Chondrocyte (in vitro differentiated cells): ENCODE measurements around the gene ZFHX2. TPM values are rescaled to one million over a fixed set of nuclear protein-coding genes. Genes with fewer than 3 reads are reported as not detected.

Experiments used
- DNase-seq: peaks from one replicate; pipeline ENCODE4 v3.0.0; 2021; ENCODE audit warnings: mixed read lengths, low spot score
- H3K27ac Mint-ChIP-seq: one replicate; pipeline ENCODE4 v1.8.0; 2021; ENCODE audit warnings: mild to moderate bottlenecking, moderate library complexity, mixed read lengths; ENCODE audit not compliant: unreplicated experiment
- H3K27me3 Mint-ChIP-seq: 2 replicates; pipeline ENCODE4 v1.8.0; 2021; ENCODE audit warnings: low read depth, mixed read lengths
- H3K36me3 Mint-ChIP-seq: 2 replicates; pipeline ENCODE4 v1.8.0; 2021; ENCODE audit warnings: low read depth, mixed read lengths
- H3K4me1 Mint-ChIP-seq: 2 replicates; pipeline ENCODE4 v1.8.0; 2021; ENCODE audit warnings: low read depth, mild to moderate bottlenecking, mixed read lengths
- H3K4me3 Mint-ChIP-seq: one replicate; pipeline ENCODE4 v1.8.0; 2021; ENCODE audit warnings: mild to moderate bottlenecking, moderate library complexity, mixed read lengths; ENCODE audit not compliant: unreplicated experiment
- H3K9me3 Mint-ChIP-seq: 2 replicates; pipeline ENCODE4 v1.8.0; 2021; ENCODE audit warnings: low read depth, mixed read lengths
- total RNA-seq: library from RNA; stranded (reverse); gene quantifications from 3 replicates; pipeline ENCODE4 v1.2.1, GENCODE V29; 2021
- TF ChIP-seq, protein P1 (sequence below): fragments of 200-600 bp; sonication (generic); IDR thresholded peaks from 2 replicates; pipeline ENCODE4 v1.5.0; 2021; ENCODE audit warnings: antibody characterized with exemption, mild to moderate bottlenecking, moderate library complexity

Gene ZFHX2
- total RNA-seq, 1 donor from 2014 or later = 11.8 TPM

- no peaks in the 10 kb centered on the region for H3K27me3 Mint-ChIP-seq
- DNase-seq = no peak
- H3K36me3 Mint-ChIP-seq = peaks cover 9% of the 10 kb centered on the region
- H3K27ac Mint-ChIP-seq = no peak overlapping the region
- TF ChIP-seq, protein P1, sequence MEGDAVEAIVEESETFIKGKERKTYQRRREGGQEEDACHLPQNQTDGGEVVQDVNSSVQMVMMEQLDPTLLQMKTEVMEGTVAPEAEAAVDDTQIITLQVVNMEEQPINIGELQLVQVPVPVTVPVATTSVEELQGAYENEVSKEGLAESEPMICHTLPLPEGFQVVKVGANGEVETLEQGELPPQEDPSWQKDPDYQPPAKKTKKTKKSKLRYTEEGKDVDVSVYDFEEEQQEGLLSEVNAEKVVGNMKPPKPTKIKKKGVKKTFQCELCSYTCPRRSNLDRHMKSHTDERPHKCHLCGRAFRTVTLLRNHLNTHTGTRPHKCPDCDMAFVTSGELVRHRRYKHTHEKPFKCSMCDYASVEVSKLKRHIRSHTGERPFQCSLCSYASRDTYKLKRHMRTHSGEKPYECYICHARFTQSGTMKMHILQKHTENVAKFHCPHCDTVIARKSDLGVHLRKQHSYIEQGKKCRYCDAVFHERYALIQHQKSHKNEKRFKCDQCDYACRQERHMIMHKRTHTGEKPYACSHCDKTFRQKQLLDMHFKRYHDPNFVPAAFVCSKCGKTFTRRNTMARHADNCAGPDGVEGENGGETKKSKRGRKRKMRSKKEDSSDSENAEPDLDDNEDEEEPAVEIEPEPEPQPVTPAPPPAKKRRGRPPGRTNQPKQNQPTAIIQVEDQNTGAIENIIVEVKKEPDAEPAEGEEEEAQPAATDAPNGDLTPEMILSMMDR = no peak
- H3K4me1 Mint-ChIP-seq = no peaks in the 10 kb centered on the region
- no peak overlapping the region for H3K4me3 Mint-ChIP-seq
- H3K9me3 Mint-ChIP-seq = no peaks in the 10 kb centered on the region
Observed at GRCh38 chr14:23522643-23523198, 28.8 kb downstream of the ZFHX2 start.

GRCh38 chr14:23521785-23522640 is 29.6 kb downstream of the ZFHX2 start:
- peaks cover 8% of the 10 kb centered on the region for H3K36me3 Mint-ChIP-seq
- TF ChIP-seq, protein P1 = no peak
- DNase-seq = no peak
- no peaks in the 10 kb centered on the region for H3K27me3 Mint-ChIP-seq
- no peaks in the 10 kb centered on the region for H3K9me3 Mint-ChIP-seq
- H3K4me3 Mint-ChIP-seq = no peak overlapping the region
- no peak overlapping the region for H3K27ac Mint-ChIP-seq
- no peaks in the 10 kb centered on the region for H3K4me1 Mint-ChIP-seq

DNA sequence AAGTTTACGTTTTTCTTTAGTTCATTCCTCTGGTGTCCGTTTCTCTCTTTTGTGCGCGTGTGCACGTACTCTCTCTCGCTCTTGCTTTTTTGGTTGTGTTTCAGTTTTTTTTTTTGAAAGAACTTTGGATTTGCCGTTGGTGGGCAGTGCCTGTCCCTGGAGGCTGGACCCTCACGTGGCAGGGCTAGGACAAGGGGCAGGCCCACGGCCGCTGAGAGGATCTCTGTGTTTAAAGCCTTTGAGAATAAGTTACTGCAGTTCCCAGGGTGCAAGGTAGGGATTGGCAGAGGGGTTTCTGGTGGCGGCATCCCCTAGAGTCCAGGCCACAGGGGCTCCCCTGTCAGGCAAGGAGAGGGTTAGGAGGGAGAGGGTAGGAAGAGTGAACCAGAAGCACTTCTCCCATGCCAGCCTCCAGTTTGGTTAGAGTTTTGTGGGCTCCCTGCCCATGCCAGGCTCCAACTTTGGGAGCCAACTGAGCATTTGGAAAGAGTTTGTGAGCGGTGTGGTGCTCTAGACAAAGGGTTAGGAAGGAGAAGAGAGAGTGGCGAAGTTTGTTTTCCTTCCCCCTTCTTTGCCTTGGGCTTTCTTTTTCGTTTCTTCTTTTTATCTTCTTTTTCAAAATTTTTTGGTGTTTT is 30.5 kb downstream of the ZFHX2 start:
- no peak overlapping the region for H3K27ac Mint-ChIP-seq

GRCh38 chr14:23518709-23519108 is 32.9 kb downstream of the ZFHX2 start:
- DNase-seq = no peak
- no peak overlapping the region for H3K4me3 Mint-ChIP-seq
- H3K36me3 Mint-ChIP-seq = peaks cover 6% of the 10 kb centered on the region
- no peaks in the 10 kb centered on the region for H3K4me1 Mint-ChIP-seq
- TF ChIP-seq, protein P1 = no peak
- H3K27me3 Mint-ChIP-seq = no peaks in the 10 kb centered on the region
- H3K9me3 Mint-ChIP-seq = no peaks in the 10 kb centered on the region
- H3K27ac Mint-ChIP-seq = no peak overlapping the region

More for the DNA sequence above, 30.5 kb downstream of the ZFHX2 start:
- H3K9me3 Mint-ChIP-seq = no peaks in the 10 kb centered on the region
- H3K4me3 Mint-ChIP-seq = no peak overlapping the region
- H3K4me1 Mint-ChIP-seq = no peaks in the 10 kb centered on the region
- TF ChIP-seq, protein P1 = no peak
- peaks cover 3% of the 10 kb centered on the region for H3K36me3 Mint-ChIP-seq
- no peak for DNase-seq
- no peaks in the 10 kb centered on the region for H3K27me3 Mint-ChIP-seq

DNA sequence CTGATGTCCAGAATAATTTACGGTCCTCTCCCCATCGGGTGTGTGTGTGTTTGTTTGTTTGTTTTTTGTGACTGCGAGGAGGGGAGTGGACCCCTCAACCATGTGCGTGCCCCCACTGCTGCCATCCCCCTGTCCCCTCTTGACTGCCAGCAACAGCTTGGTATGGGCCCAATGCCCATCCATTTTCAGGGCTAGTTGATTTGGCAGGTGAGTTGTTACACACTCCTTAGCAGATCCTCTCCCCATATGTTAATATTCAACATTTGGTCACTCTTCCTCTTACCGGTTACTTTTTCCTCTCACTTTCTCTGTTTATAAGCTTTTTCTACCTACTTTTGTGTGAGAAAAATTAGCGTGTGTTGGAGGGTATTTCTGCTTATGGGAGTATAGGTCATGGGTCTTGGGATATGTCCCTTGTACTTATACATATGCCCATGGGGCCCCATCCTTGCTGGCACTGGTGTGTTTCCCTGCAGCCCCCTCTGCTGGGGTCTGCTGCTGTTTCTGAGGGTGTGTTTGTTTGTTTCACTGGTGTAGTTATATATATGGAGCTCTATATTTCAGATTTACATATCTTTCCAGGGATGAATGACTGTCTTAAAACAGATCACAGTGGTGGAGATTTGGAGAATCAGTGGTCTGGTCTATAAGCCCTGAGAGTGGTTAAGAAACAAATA is 33.8 kb downstream of the ZFHX2 start:
- Mint-ChIP-seq H3K9me3 (no peaks in the 10 kb centered on the region), H3K27me3 (no peaks in the 10 kb centered on the region), H3K4me1 (no peaks in the 10 kb centered on the region), H3K4me3 (no peak overlapping the region), H3K27ac (no peak overlapping the region), H3K36me3 (peaks cover 7% of the 10 kb centered on the region)
- TF ChIP-seq, protein P1 = no peak
- no peak for DNase-seq
